B cell (primary cell): Measurements from ENCODE around the gene SEMA7A. TPM values are rescaled to one million over a fixed set of nuclear protein-coding genes. Genes with fewer than 3 reads are reported as not detected.

Experiments
- ATAC-seq: fragments of 200-7000 bp; cut with Tn5 transposase; one replicate; pipeline ENCODE4 v1.10.0; 2021; ENCODE audit warnings: low read depth, mild to moderate bottlenecking, moderate number of reproducible peaks, moderate library complexity
- CTCF ChIA-PET: fragments of 350-600 bp; sonication (Branson Sonifier 250); formaldehyde crosslinking; loops from one replicate; lab custom pipeline; 2021; ENCODE audit warnings: antibody characterized with exemption, inconsistent platforms; lab: Charles Lee
- POLR2A ChIA-PET: fragments of 350-600 bp; sonication (Branson Sonifier 250); formaldehyde crosslinking; loops from one replicate; lab custom pipeline; 2021; ENCODE audit warnings: antibody characterized with exemption; lab: Charles Lee
- DNase-seq: peaks from one replicate; pipeline ENCODE4 v3.0.0; 2013
- H2AFZ ChIP-seq: 2 replicates; pipeline ENCODE4 v1.6.1; 2012; ENCODE audit warnings: mild to moderate bottlenecking, low read depth, low read length; ENCODE audit not compliant: insufficient read depth, poor library complexity, severe bottlenecking
- H3K27ac ChIP-seq, 2 donors: 1 replicate in 1 of 2; 2 replicates in 1 of 2; pipeline ENCODE4 v1.5.1; 2012 to 2013; ENCODE audit warnings: low read length in 2 of 2, mild to moderate bottlenecking in 2 of 2, moderate library complexity in 1 of 2
- H3K27me3 ChIP-seq, 4 experiments: fragments of 200-600 bp in 1 of 4; sonication (generic) in 1 of 4; replicated peaks in 1 of 4; 1 replicate in 2 of 4; 2 replicates in 2 of 4; pipeline versions ENCODE4 v1.6.1 to v1.7.0; 2013 to 2016; ENCODE audit warnings: low read length in 3 of 4, mild to moderate bottlenecking in 2 of 4, mixed read lengths in 1 of 4, moderate library complexity in 1 of 4; ENCODE audit not compliant: insufficient read depth in 4 of 4, control insufficient read depth in 3 of 4; ENCODE audit errors: control extremely low read depth in 1 of 4
- H3K36me3 ChIP-seq, 2 experiments: replicated peaks in 1 of 2; 1 replicate in 1 of 2; 2 replicates in 1 of 2; pipeline versions ENCODE4 v1.6.1 to v1.7.1; 2013; ENCODE audit warnings: low read length in 1 of 2; ENCODE audit not compliant: insufficient read depth in 2 of 2, control insufficient read depth in 1 of 2; ENCODE audit errors: control extremely low read depth in 1 of 2, extremely low read depth in 1 of 2
- H3K4me1 ChIP-seq, 2 donors: fragments of 200-600 bp in 1 of 2; sonication (generic) in 1 of 2; 1 replicate in 1 of 2; 2 replicates in 1 of 2; pipeline versions ENCODE4 v1.5.1 to v1.6.1; 2013 to 2017; ENCODE audit warnings: low read length in 2 of 2; ENCODE audit not compliant: control insufficient read depth in 2 of 2, insufficient read depth in 2 of 2
- H3K4me2 ChIP-seq: replicated peaks from 2 replicates; pipeline ENCODE3; 2012; ENCODE audit warnings: mild to moderate bottlenecking, low read depth, low read length; ENCODE audit not compliant: poor library complexity, severe bottlenecking
- H3K4me3 ChIP-seq, 5 experiments: fragments of 200-600 bp in 1 of 5; sonication (generic) in 1 of 5; 1 replicate in 3 of 5; 2 replicates in 2 of 5; pipeline versions ENCODE4 v1.5.1 to v1.7.0; 2011 to 2016; ENCODE audit warnings: low read length in 4 of 5, mild to moderate bottlenecking in 4 of 5, low read depth in 2 of 5, control low read depth in 1 of 5, moderate library complexity in 1 of 5; ENCODE audit not compliant: insufficient read depth in 1 of 5; ENCODE audit errors: control extremely low read depth in 1 of 5, extremely low read depth in 1 of 5
- H3K79me2 ChIP-seq: fragments of 200-600 bp; sonication (generic); one replicate; pipeline ENCODE4 v1.6.0; 2016; ENCODE audit warnings: low read length; ENCODE audit not compliant: control insufficient read depth, insufficient read depth
- H3K9ac ChIP-seq: fragments of 200-600 bp; sonication (generic); 2 replicates; pipeline ENCODE4 v1.6.1; 2017; ENCODE audit warnings: mild to moderate bottlenecking, low read length, moderate library complexity
- H3K9me3 ChIP-seq, 3 donors: one replicate each; pipeline versions ENCODE4 v1.6.1 to v1.7.1; 2013; ENCODE audit warnings: low read length in 2 of 3; ENCODE audit not compliant: control insufficient read depth in 2 of 3, insufficient read depth in 1 of 3; ENCODE audit errors: control extremely low read depth in 1 of 3
- H4K20me1 ChIP-seq: 2 replicates; pipeline ENCODE4 v1.6.0; 2012; ENCODE audit warnings: mild to moderate bottlenecking, low read length; ENCODE audit not compliant: insufficient read depth, control insufficient read depth, poor library complexity, severe bottlenecking
- H3K27ac Mint-ChIP-seq: one replicate; pipeline ENCODE4 v1.8.0; 2021; ENCODE audit warnings: mixed read lengths
- H3K27me3 Mint-ChIP-seq: one replicate; pipeline ENCODE4 v1.8.0; 2021; ENCODE audit warnings: mixed read lengths
- H3K4me1 Mint-ChIP-seq: one replicate; pipeline ENCODE4 v1.8.0; 2021; ENCODE audit warnings: mixed read lengths
- H3K4me3 Mint-ChIP-seq: one replicate; pipeline ENCODE4 v1.8.0; 2021; ENCODE audit warnings: mixed read lengths
- H3K9me3 Mint-ChIP-seq: one replicate; pipeline ENCODE4 v1.8.0; 2022; ENCODE audit warnings: mixed read lengths; ENCODE audit not compliant: insufficient read depth
- EZH2 ChIP-seq: IDR thresholded peaks from 2 replicates; pipeline ENCODE4 v1.6.1; 2012; ENCODE audit warnings: borderline replicate concordance, low read depth, mild to moderate bottlenecking, moderate library complexity, low read length; ENCODE audit not compliant: insufficient read depth, poor library complexity, severe bottlenecking
- WGBS: methylation state at CpG from one replicate; pipeline ENCODE4 v1.1.5; 2013; ENCODE audit warnings: missing lambda C conversion rate; ENCODE audit not compliant: insufficient coverage; 5-methylcytosine and 5-hydroxymethylcytosine counted together
- intact Hi-C: fragments of 100-400 bp; cut with micrococcal nuclease; formaldehyde crosslinking; loops from one replicate; pipeline ENCODE4 v1.10.0; 2022
- polyA plus RNA-seq: library from polyadenylated mRNA; depleted of rRNA; stranded (reverse); fragments of >200 nt; gene quantifications from 2 replicates; pipeline ENCODE4 v1.2.3, GENCODE V29; 2012
- total RNA-seq, 2 donors: library from RNA; stranded (reverse); fragments of 120-200 nt in 1 of 2; gene quantifications; 1 replicate in 1 of 2; 2 replicates in 1 of 2; pipeline versions ENCODE4 v1.2.3 to v1.2.4, GENCODE V29; 2013 to 2022
- TF ChIP-seq, protein P1 (sequence below): fragments of 200-600 bp; IDR thresholded peaks from one replicate; pipeline ENCODE4 v1.8.0; 2022; ENCODE audit warnings: antibody characterized with exemption, mild to moderate bottlenecking

The SEMA7A gene
- total and polyA plus RNA-seq, 2 donors (not counting 1 experiment from before 2014, with no cell fraction given): 42.0 to 44.2 TPM

DNA sequence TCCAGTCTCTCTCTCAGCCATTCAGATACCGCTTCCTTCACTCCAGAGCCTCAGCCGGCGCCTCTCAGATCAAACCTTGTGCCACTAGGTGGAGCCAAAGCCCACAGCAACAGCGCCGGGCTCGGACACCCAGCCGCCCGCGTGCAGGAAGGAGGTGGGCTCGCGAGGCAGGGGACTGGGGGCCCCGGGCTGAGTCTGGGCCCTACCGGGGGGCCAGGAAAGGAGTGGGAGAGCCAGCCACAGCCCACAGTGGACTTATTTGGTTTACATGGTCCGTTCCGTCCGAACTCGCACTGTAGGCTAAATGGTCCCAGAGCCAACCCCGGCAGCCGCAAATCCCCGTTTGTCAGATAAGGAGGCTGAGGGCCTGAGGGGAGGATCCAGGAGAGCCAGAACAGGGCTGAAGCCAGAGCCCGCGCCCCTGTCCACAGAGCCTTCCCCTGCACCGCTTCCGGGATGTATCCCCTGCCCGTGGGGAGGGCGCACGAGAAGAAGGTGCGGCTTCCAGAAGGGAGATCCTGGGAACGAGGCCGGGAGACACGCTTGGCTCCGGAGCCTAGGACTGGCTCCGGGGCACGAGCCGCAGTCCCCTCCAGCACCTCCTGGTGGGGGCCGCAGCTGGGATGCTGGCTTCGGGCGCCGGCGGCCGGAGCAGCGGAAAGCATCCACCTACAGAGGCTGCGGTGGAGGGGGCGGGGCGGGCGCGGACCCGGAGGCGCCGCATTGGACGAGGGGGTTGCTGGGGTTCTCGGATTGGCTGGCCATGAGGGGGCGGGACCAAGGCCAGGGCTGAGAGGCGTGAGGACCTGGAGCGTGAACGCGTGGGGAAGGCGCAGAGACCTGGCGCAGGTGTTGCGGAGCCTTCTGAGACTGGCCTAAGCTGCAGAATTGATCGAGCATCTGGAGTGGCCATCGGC, 59.8 kb downstream of the SEMA7A start:
- Histone ChIP-seq H3K27ac (peak overlapping the region; percentile 38 to 60), H3K9me3 (no peaks in the 10 kb centered on the region), H3K79me2 (no peaks in the 10 kb centered on the region), H3K27me3 (no peaks in the 10 kb centered on the region), H3K9ac (peak overlapping the region; percentile 81), H3K36me3 (no peaks in the 10 kb centered on the region), H4K20me1 (no peaks in the 10 kb centered on the region), H3K4me2 (peak overlapping the region; percentile 97), H3K4me3 (peak overlapping the region; percentile 8 to 80 (median 77)), H3K4me1 (peaks cover 11 to 20% of the 10 kb centered on the region in 2 donors), H2AFZ (peak overlapping the region; percentile 85)
- Mint-ChIP-seq H3K9me3 (no peaks in the 10 kb centered on the region), H3K4me1 (peaks cover 16% of the 10 kb centered on the region), H3K27ac (peak overlapping the region; percentile 72), H3K4me3 (peak overlapping the region; percentile 60), H3K27me3 (peaks cover 13% of the 10 kb centered on the region)
- DNase-seq (peak; percentile 97), ATAC-seq (peak; percentile 95)
- CTCF ChIA-PET: interaction anchor here (0.7 to 23.1 kb wide), 24 partner anchors 8 to 576 kb away, joined by 3 to 855 read pairs (median 7); partner anchors contain the start of genes ARID3B, SEMA7A and UBL7
- intact Hi-C loops: loop anchor here (1.0 to 10.0 kb wide), 9 partner anchors 8 to 1361 kb away; partner anchors contain the start of genes RPP25 and UBL7
- POLR2A ChIA-PET: interaction anchor here (0.5 to 1.1 kb wide), 4 partner anchors 11 to 414 kb away, joined by 3 to 13 read pairs (median 4); no protein-coding TSS in a partner anchor
- TF ChIP-seq, protein P1, sequence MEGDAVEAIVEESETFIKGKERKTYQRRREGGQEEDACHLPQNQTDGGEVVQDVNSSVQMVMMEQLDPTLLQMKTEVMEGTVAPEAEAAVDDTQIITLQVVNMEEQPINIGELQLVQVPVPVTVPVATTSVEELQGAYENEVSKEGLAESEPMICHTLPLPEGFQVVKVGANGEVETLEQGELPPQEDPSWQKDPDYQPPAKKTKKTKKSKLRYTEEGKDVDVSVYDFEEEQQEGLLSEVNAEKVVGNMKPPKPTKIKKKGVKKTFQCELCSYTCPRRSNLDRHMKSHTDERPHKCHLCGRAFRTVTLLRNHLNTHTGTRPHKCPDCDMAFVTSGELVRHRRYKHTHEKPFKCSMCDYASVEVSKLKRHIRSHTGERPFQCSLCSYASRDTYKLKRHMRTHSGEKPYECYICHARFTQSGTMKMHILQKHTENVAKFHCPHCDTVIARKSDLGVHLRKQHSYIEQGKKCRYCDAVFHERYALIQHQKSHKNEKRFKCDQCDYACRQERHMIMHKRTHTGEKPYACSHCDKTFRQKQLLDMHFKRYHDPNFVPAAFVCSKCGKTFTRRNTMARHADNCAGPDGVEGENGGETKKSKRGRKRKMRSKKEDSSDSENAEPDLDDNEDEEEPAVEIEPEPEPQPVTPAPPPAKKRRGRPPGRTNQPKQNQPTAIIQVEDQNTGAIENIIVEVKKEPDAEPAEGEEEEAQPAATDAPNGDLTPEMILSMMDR: peak; percentile 95
- no peak for TF ChIP-seq EZH2
- under 1% methylated on average over 62 of the region's 62 CpGs for WGBS
